Small intestine (tissue), 7 donors: ENCODE data around the gene SVOPL. TPM values are rescaled to one million over a fixed set of nuclear protein-coding genes. Genes with fewer than 3 reads are reported as not detected.

Experiments
- DNase-seq, 2 donors: peaks; one replicate each; pipeline versions ENCODE4 v3.0.0 to v3.0.0-alpha.2; 2013
- FAIRE-seq: peaks from 2 replicates; lab custom pipeline; 2012; peaks lifted over from hg19 to GRCh38; lab: Jason Lieb, UNC
- H3K27ac ChIP-seq, 3 donors: one replicate each; pipeline ENCODE4 v1.5.1; 2013; ENCODE audit warnings: low read length in 2 of 3, mild to moderate bottlenecking in 2 of 3, control low read depth in 1 of 3, inconsistent platforms in 1 of 3, low read depth in 1 of 3, moderate library complexity in 1 of 3
- H3K27me3 ChIP-seq, 3 donors: one replicate each; pipeline ENCODE4 v1.6.1; 2013; ENCODE audit warnings: low read length in 3 of 3, inconsistent platforms in 1 of 3; ENCODE audit not compliant: control insufficient read depth in 3 of 3, insufficient read depth in 3 of 3
- H3K36me3 ChIP-seq, 3 donors: one replicate each; pipeline ENCODE4 v1.6.1; 2013; ENCODE audit warnings: low read length in 3 of 3, inconsistent platforms in 1 of 3, low read depth in 1 of 3, mild to moderate bottlenecking in 1 of 3, moderate library complexity in 1 of 3; ENCODE audit not compliant: control insufficient read depth in 3 of 3, insufficient read depth in 2 of 3
- H3K4me1 ChIP-seq, 3 donors: one replicate each; pipeline ENCODE4 v1.6.1; 2013; ENCODE audit warnings: low read length in 2 of 3, inconsistent platforms in 1 of 3, low read depth in 1 of 3, mild to moderate bottlenecking in 1 of 3, moderate library complexity in 1 of 3; ENCODE audit not compliant: control insufficient read depth in 3 of 3, insufficient read depth in 2 of 3
- H3K4me3 ChIP-seq, 3 donors: one replicate each; pipeline ENCODE4 v1.5.1; 2013; ENCODE audit warnings: low read length in 3 of 3, control low read depth in 1 of 3, inconsistent platforms in 1 of 3, low read depth in 1 of 3, mild to moderate bottlenecking in 1 of 3, moderate library complexity in 1 of 3
- H3K9me3 ChIP-seq, 2 donors: one replicate each; pipeline ENCODE4 v1.6.1; 2013; ENCODE audit warnings: low read depth in 1 of 2, low read length in 1 of 2; ENCODE audit not compliant: control insufficient read depth in 2 of 2, insufficient read depth in 1 of 2
- WGBS, 3 donors: extraction: QIAGEN DNeasy Blood & Tissue Kit; methylation state at CpG; one replicate each; pipeline ENCODE4 v1.1.7; 2013; 5-methylcytosine and 5-hydroxymethylcytosine counted together
- polyA plus RNA-seq, 4 donors: library from polyadenylated mRNA; stranded (reverse) in 3 of 4; unstranded in 1 of 4; fragments of 200-250 nt in 3 of 4; fragments of 120-200 nt in 1 of 4; gene quantifications; one replicate each; pipeline versions ENCODE4 v1.2.1 to v1.2.3, GENCODE V29; 2013
- donor health status: healthy with polysubstance abuse.
- donor health status: control.
- donor health status: control.
- donor health status: Bipolar disorder and iron deficiency.
- donor health status: healthy.

The SVOPL gene
- polyA plus RNA-seq, 4 donors = 0.10 to 7.6 TPM; not detected in 2

DNA sequence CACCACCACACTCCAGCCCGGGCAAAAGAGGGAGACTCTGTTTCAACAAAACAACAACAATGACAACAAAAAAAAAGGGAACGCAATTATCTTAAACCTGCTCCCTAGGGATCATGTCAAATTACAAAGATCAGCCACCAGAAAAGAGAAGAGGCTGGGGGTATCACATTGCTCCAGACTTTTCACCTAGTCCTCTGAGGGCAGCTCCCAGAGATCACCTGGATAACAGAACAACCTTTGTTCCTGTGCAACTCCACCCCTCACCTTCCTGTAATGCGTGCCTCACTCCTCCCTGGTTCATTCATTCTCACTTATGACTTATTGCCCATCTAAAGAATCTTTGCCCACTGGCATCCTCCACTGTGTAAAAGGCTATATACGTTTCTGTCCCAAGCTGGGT, 31.8 kb downstream of the SVOPL start:
- FAIRE-seq (no peak), DNase-seq (peak; percentile 45 to 54)
- Histone ChIP-seq H3K27me3 (peaks cover 0 to 2% (median 0%) of the 10 kb centered on the region in 3 donors), H3K4me3 (no peak overlapping the region), H3K9me3 (peaks cover 0 to 23% of the 10 kb centered on the region in 2 donors), H3K27ac (no peak overlapping the region), H3K36me3 (no peaks in the 10 kb centered on the region), H3K4me1 (peaks cover 0 to 19% (median 0%) of the 10 kb centered on the region in 3 donors)
- 22 to 60% (median 35%) methylated on average over 4 of the region's 4 CpGs for WGBS, 3 donors

DNA sequence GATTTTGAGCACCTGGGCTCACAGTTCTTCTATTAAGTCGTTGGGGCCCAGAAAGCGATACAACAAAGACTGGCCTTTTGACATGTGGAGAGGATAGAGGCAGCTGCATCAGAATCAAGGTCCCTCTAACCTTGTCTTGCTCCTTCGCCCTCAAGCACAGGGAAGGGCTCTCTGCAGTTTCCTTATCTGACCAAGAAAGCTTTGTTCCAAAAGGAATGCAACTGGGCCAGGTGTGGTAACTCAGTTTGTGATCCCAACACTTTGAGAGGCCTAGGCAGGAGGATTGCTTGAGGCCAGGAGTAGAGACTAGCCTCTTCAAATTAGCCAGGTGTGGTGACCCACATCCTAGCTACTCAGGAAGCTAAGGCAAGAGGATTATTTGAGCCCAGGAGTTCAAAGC, 32.2 kb downstream of the SVOPL start:
- Histone ChIP-seq H3K27ac (no peak overlapping the region), H3K36me3 (no peaks in the 10 kb centered on the region), H3K4me1 (peaks cover 0 to 19% (median 0%) of the 10 kb centered on the region in 3 donors), H3K4me3 (no peak overlapping the region), H3K9me3 (peaks cover 0 to 23% of the 10 kb centered on the region in 2 donors), H3K27me3 (peaks cover 0 to 2% (median 0%) of the 10 kb centered on the region in 3 donors)
- WGBS, 3 donors = 62 to 86% (median 67%) methylated on average over 3 of the region's 3 CpGs
- FAIRE-seq = no peak
- no peak for DNase-seq

- Histone ChIP-seq H3K27ac (no peak overlapping the region), H3K27me3 (peaks cover 0 to 2% (median 0%) of the 10 kb centered on the region in 3 donors), H3K4me1 (peaks cover 0 to 23% (median 0%) of the 10 kb centered on the region in 3 donors), H3K9me3 (peaks cover 0 to 23% of the 10 kb centered on the region in 2 donors), H3K36me3 (no peaks in the 10 kb centered on the region), H3K4me3 (no peak overlapping the region)
- FAIRE-seq = no peak
- WGBS, 3 donors = 93 to 98% (median 97%) methylated on average over 2 of the region's 2 CpGs
- no peak for DNase-seq
Observed at GRCh38 chr7:138668229-138668596, 32.9 kb downstream of the SVOPL start.

- Histone ChIP-seq H3K36me3 (no peaks in the 10 kb centered on the region), H3K9me3 (peaks cover 0 to 23% of the 10 kb centered on the region in 2 donors), H3K4me3 (no peak overlapping the region), H3K27me3 (peaks cover 0 to 2% (median 0%) of the 10 kb centered on the region in 3 donors), H3K4me1 (peaks cover 0 to 24% (median 0%) of the 10 kb centered on the region in 3 donors), H3K27ac (no peak overlapping the region)
- DNase-seq (no peak), FAIRE-seq (no peak)
- 81 to 93% (median 90%) methylated on average over 6 of the region's 6 CpGs for WGBS, 3 donors
Observed at GRCh38 chr7:138667535-138668228, 33.5 kb downstream of the SVOPL start.

DNA sequence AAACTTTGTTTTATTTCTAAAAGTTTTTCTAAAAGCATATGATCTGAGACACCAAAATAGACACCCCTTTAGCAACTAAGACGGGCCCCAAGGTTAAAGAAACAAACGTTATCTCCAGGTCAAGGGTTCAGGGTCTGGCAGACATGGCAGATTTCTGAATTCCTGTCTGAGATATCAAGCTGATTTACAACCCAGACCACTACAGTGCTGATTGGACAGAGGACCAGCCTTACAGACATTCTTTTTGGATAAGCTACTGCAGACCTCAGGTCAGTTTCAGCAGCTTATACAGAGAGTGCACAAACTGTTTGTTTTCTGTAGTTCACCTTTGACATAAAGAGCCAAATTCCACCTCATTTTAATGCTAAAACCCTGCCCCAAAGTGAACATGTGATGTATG, 34.8 kb downstream of the SVOPL start:
- Histone ChIP-seq H3K9me3 (peaks cover 0 to 23% of the 10 kb centered on the region in 2 donors), H3K27ac (peak overlapping the region in 1 of 3 donors; percentile 26), H3K27me3 (peaks cover 0 to 2% (median 0%) of the 10 kb centered on the region in 3 donors), H3K4me3 (no peak overlapping the region), H3K36me3 (no peaks in the 10 kb centered on the region), H3K4me1 (peaks cover 0 to 24% (median 0%) of the 10 kb centered on the region in 3 donors)
- WGBS, 3 donors = 5 to 21% (median 11%) methylated on average over 2 of the region's 2 CpGs
- DNase-seq (peak in 1 of 2 donors; percentile 48), FAIRE-seq (no peak)

GRCh38 chr7:138665669-138666140, 35.5 kb downstream of the SVOPL start:
- Histone ChIP-seq H3K9me3 (peaks cover 0 to 22% of the 10 kb centered on the region in 2 donors), H3K36me3 (no peaks in the 10 kb centered on the region), H3K4me3 (no peak overlapping the region), H3K4me1 (peaks cover 0 to 24% (median 0%) of the 10 kb centered on the region in 3 donors), H3K27ac (peak overlapping the region in 1 of 3 donors; percentile 26), H3K27me3 (peaks cover 0 to 2% (median 0%) of the 10 kb centered on the region in 3 donors)
- no peak for DNase-seq
- no peak for FAIRE-seq
- WGBS, 3 donors = 58 to 68% (median 66%) methylated on average over 4 of the region's 4 CpGs

- Histone ChIP-seq H3K4me1 (peaks cover 0 to 24% (median 0%) of the 10 kb centered on the region in 3 donors), H3K36me3 (no peaks in the 10 kb centered on the region), H3K4me3 (no peak overlapping the region), H3K27me3 (peaks cover 0 to 2% (median 0%) of the 10 kb centered on the region in 3 donors), H3K27ac (peak overlapping the region in 1 of 3 donors; percentile 26), H3K9me3 (peaks cover 0 to 18% of the 10 kb centered on the region in 2 donors)
- 31 to 61% (median 59%) methylated on average over 4 of the region's 4 CpGs for WGBS, 3 donors
- DNase-seq (peak; percentile 17 to 71), FAIRE-seq (no peak)
Observed at GRCh38 chr7:138665249-138665648, 35.9 kb downstream of the SVOPL start.

DNA sequence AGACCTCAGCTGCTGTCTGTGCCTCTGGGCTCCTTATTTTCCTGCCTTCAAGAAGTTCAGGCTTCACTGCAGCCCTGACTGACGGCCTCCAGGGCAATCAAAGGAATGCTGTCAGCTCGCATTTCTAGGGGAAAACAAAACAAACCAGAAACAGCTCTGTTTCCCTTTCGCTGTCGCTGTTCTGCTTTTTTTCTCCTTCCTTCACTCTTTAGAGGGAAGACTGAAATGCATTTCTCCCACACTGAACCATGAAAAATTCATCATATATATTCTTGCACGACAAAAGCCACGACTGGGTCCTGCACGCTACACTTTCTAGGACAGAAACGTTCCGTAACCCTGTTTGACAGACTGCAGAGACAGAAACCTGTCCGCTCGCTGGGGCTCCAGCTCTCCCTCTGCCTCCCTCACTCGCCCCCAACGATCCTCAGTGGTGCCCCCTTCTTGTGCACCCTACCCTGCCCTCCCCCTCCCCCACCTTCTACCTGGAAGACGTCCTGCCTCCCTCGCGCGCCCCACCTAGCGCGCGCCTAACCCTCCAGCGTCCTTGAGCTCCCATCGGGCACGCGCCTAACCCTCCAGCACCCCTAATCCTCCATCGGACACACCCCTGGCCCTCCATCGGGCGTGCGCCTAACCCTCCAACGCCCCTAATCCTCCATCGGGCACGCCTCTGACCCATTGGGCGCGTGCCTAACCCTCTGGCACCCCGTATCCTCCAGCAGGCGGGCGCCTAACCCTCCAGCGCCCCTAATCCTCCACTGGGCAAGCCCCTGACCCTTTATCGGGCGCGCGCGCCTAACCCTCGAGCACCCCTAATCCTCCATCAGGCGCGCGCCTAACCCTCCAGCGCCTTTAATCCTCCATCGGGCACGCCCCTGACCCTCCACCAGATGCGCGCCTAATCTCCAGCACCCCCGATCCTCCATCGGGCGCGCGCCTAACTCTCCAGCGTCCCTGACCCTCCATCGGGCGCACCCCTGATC, 37.1 kb downstream of the SVOPL start:
- Histone ChIP-seq H3K36me3 (no peaks in the 10 kb centered on the region), H3K4me1 (peaks cover 0 to 24% (median 0%) of the 10 kb centered on the region in 3 donors), H3K9me3 (peaks cover 0 to 12% of the 10 kb centered on the region in 2 donors), H3K27ac (peak overlapping the region in 1 of 3 donors; percentile 84), H3K27me3 (peaks cover 0 to 2% (median 0%) of the 10 kb centered on the region in 3 donors), H3K4me3 (peak overlapping the region in 2 of 3 donors; percentile 39 to 62)
- peak; percentile 17 to 63 for DNase-seq
- 30 to 47% (median 44%) methylated on average over 54 to 59 of the region's 59 CpGs for WGBS, 3 donors
- FAIRE-seq = no peak
